GM18517 (cell line): Measurements from ENCODE around the gene TOGARAM1.
"Not testable (repeated sequence)": the region's sequence is repeated elsewhere in the genome, so short reads cannot be mapped to it uniquely, and the experiment has no call there.

ENCODE experiments used
- ATAC-seq: cut with Tn5 transposase; IDR thresholded peaks from one replicate; pipeline ENCODE4 v1.9.1; 2021; ENCODE audit warnings: mild to moderate bottlenecking, moderate library complexity; ENCODE audit not compliant: unreplicated experiment

TOGARAM1 gene

GRCh38 chr14:45038256-45038655 is 76.3 kb downstream of the TOGARAM1 start:
- no peak for ATAC-seq

GRCh38 chr14:45038865-45039264 is 76.9 kb downstream of the TOGARAM1 start:
- no peak for ATAC-seq

- no peak for ATAC-seq
Measured at GRCh38 chr14:45039390-45039789, 77.4 kb downstream of the TOGARAM1 start.

- no peak for ATAC-seq
Measured at GRCh38 chr14:45041641-45042040, 79.7 kb downstream of the TOGARAM1 start.

GRCh38 chr14:45044638-45045037 is 82.6 kb downstream of the TOGARAM1 start:
- ATAC-seq = no peak

GRCh38 chr14:45048385-45048784 is 86.4 kb downstream of the TOGARAM1 start:
- ATAC-seq = no peak

GRCh38 chr14:45051180-45051579 is 89.2 kb downstream of the TOGARAM1 start:
- ATAC-seq = no peak

- no peak for ATAC-seq
Measured at GRCh38 chr14:45051896-45052295, 89.9 kb downstream of the TOGARAM1 start.

GRCh38 chr14:45057349-45057748 is 95.4 kb downstream of the TOGARAM1 start:
- no peak for ATAC-seq

- ATAC-seq = no peak
Measured at GRCh38 chr14:45057881-45058364, 95.9 kb downstream of the TOGARAM1 start.

- ATAC-seq = no peak
Measured at GRCh38 chr14:45060551-45060950, 98.6 kb downstream of the TOGARAM1 start.

GRCh38 chr14:45065540-45065939 is 103.5 kb downstream of the TOGARAM1 start:
- no peak for ATAC-seq

- no peak for ATAC-seq
Measured at GRCh38 chr14:45065956-45066355, 104.0 kb downstream of the TOGARAM1 start.

GRCh38 chr14:45066667-45067066 is 104.7 kb downstream of the TOGARAM1 start:
- ATAC-seq = no peak

- no peak for ATAC-seq
Measured at GRCh38 chr14:45068396-45068795, 106.4 kb downstream of the TOGARAM1 start.

GRCh38 chr14:45070215-45070614 is 108.2 kb downstream of the TOGARAM1 start:
- no peak for ATAC-seq

- no peak for ATAC-seq
Measured at GRCh38 chr14:45072126-45072525, 110.1 kb downstream of the TOGARAM1 start.

- no peak for ATAC-seq
Measured at GRCh38 chr14:45073231-45073879, 111.4 kb downstream of the TOGARAM1 start.

GRCh38 chr14:45078323-45078722 is 116.3 kb downstream of the TOGARAM1 start:
- ATAC-seq = no peak

- ATAC-seq = not testable (repeated sequence)
Measured at GRCh38 chr14:45080416-45080968, 118.5 kb downstream of the TOGARAM1 start.

GRCh38 chr14:45081096-45081495 is 119.1 kb downstream of the TOGARAM1 start:
- ATAC-seq = not testable (repeated sequence)

- ATAC-seq = no peak
Measured at GRCh38 chr14:45082420-45082819, 120.4 kb downstream of the TOGARAM1 start.

- ATAC-seq = no peak
Measured at GRCh38 chr14:45083617-45083975, 121.6 kb downstream of the TOGARAM1 start.
